NCI-H748 (cell line): Measurements from ENCODE around the gene LARGE1.

ENCODE experiments used
- DNase-seq: peaks from one replicate; lab custom pipeline; 2025; ENCODE audit not compliant: unreplicated experiment; lab: John Stamatoyannopoulos, UW

The LARGE1 gene

DNA sequence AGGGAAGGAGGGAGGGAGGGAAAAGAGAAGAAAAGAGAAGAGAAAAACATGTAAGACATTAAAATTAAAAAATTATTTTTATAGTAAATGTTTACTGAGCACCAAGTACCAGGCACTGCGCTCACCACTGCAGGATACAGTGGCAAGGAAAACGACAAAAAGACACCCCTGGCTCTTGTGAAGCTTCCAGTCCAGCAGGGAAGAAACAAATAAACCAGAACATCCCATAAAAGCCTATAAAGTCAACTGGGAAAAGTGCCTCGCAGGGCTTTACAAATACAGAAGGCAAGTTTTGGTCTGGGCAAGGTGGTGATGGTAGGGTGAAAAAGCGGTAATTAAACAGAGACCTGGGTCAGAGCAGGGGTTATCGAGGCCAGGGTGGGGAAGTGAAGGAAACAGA lies 33.6 kb downstream of the LARGE1 start:
- no peak for DNase-seq

DNA sequence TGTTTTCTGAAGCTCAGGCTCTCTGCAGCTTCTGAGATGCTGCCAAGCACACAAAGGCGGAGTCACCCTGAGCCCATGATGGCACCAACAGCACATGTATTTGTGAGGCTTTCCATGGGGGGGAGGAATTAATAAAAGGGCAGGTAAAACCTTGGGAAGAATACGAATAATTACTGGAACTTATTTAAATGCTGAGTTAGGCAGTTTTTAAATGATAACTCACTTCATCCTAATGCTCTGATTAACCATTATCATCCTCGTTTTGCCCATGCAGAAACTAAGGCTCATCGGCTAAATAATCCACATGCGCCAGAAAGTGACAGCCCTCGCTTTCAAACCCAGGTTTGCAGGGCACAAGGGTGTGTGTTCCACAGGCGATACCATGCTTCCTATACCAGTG lies 35.4 kb downstream of the LARGE1 start:
- DNase-seq, result no peak

DNA sequence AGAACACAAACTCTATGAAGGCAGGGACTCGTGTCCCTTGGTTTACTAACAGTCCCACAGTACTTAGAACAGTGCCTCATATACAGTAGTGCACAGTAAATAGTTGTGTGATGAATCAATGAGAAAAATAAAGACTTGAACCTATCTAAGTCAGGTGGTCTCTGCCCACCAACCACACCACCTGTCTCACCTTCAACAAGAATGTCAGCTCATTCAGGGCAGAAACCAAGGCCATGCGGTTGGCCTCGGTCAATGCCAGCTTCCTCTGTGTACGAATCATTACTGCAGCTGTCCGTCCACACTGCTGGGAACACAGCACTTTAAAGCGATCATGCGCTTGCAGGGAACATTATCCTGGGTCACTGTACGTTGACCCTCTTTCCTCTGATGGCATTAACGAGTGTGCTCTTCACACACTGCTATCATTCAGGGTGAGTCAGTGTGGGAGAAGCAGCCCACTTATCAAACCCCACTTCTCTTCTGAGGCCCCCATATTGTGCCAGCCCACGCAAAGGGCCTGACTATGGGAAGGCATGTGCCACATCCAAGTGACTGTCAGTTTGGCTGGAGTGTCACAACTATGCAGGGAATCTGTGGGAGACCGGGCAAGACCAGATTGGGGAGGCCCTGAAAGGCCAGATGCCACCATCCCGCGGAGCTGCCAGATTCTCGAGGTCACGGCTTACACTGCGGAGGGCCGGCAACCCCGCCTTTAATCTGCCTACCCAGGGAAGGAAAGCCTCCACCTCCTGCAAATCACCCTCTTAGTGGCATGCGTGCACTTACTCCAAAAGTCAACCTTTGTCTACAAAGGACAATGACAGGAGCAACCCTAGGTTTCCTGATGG lies 36.1 kb downstream of the LARGE1 start:
- DNase-seq, result no peak

DNA sequence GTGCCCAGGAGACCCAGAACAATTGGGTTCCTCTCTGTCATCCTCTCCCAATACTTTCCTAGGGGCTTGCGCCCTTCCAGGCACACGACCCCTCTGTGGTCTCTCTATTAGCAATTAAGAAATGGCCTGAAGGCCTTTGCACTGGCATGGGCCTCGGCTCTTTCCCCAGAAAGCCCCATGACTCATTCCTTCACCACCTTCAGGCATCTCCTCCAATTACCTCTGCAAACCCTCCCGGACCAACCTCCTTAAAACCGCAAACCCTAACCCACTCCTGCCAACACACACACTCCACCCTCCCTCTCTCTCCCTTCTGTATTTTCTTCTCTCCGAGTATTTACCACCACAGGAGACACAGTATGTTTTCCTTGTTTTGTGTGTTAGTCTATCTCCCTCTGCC lies 36.7 kb downstream of the LARGE1 start:
- DNase-seq, result no peak

DNA sequence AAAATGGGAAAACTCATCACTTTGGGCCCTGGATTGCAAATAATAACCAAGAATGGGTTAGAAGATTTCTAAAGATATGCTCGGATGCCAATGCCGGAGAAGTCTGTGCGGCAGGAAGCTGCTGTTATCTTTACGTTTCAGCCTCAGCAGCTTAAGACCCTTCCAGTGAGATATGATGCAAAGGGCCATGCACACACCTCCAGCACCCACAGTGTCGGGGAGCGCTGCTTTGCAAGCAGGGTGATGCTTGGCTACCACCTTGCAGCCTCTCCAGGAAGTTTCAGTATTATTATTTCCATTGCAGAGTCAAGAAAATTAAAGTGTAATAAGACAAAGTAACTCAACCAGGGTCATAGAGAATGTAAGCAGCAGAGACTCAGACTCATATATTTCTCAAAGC lies 37.3 kb downstream of the LARGE1 start:
- no peak for DNase-seq

DNA sequence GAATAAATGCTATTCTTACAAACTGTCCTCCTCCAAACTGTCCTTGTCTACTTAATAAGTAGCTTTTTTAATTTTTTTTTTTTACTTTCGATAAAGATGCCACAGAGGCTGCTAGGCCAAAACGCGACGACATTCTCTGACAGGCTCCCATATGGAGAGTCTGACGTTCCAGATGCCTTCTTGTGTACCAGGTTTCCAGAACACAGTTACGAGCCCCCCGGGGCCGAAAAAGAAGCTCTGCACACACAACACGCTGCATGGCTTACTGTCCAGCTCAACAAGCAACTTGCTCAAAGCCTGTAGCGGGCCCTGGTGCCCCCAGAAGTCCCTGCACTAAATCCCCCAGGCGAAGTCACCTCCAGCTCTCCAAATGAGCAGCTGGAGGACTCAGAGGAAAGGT lies 39.3 kb downstream of the LARGE1 start:
- no peak for DNase-seq

DNA sequence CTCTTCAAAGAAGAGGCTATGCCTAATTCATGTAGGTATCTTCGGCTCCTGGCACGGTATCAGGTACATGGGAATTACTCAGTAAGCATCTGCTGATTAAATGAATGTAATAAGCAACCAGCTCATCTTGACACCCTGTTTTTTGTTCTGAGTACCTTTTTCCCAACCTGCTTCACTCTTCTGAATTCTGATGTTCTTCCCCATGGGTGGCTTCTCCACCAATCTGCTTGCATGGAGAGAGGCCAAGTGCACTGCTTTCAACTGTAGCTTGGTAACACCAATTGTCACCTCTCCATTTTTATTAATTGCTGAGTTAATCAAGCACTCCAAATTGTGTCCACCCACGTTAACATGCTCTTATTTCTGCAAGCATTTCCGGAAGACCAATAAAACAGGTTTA lies 40.5 kb downstream of the LARGE1 start:
- no peak for DNase-seq

DNA sequence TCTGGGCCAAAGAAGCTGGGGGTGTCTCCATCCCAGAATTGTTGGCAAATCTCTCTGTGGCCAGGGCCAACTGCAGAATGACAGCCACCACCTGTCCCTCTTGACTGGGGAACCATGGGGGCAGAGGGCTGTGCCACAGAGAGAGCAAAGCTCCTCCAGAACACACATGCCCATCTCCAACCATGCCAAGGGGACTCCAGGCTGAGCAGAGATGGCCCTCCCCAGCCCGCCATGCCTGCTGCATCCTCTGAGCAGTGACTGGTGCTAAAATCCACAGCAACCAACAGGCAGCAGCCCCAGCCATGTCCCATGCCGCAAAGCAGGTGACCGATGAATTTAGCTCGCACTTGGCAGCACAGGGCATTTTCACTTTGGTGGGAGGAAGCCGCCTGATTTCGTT lies 45.0 kb downstream of the LARGE1 start:
- no peak for DNase-seq

DNA sequence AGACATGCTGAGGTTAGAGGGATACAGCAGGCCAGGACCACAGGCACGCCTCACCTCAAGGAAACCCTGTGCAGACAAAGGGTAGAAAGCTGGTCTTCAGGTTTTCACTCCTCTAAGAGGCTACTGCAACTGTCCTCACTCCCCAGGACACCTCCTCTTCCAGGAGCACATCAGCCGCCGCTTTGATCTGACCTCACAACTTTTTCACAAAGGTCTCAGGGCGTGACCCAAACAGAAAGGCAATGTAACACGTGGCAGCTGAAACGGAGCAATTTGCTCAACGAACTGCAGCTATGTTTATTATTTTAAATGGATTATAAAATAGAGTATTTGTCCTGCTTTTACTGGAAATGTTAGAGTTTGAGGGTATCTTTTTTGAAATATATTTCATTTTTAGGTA lies 46.1 kb downstream of the LARGE1 start:
- no peak for DNase-seq

DNA sequence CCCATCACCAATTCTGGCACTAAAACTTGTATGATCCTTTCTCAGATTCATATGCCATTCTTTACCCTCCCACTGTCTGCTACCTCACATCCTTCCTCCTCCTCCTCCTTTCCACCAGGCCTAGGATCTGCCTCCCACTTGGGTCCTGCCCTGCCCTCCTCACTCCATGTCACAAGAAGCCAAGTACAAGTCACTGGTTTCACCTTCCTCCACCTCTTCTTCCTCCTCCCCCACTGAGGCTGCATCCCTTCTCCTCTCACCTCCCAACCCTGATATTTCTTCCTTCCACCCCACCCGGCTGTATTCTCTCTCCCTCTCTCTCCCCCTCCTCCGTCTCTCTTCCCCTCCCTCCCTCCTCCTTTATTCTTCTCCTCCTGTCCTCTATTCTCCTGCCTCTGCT lies 46.6 kb downstream of the LARGE1 start:
- DNase-seq, result no peak

DNA sequence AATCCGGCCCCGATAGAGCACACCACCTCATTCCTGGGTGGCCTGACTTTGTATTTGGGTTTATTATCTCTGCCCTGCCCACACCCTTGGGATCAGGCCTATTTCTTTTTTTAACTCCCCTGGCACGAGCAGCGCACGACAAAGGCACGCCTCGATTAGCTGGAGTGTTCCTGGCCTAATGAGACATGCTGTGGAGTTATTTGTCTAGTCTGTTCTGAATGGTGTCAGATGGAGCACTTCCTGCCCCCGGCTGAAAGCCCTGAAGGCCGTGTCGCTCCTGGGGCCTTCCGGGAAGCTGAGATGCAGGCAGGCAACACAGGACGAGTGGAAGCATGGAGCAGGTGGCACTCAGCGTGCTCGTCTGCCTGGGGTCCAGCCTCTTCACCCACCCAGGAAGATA lies 47.1 kb downstream of the LARGE1 start:
- DNase-seq, result no peak

DNA sequence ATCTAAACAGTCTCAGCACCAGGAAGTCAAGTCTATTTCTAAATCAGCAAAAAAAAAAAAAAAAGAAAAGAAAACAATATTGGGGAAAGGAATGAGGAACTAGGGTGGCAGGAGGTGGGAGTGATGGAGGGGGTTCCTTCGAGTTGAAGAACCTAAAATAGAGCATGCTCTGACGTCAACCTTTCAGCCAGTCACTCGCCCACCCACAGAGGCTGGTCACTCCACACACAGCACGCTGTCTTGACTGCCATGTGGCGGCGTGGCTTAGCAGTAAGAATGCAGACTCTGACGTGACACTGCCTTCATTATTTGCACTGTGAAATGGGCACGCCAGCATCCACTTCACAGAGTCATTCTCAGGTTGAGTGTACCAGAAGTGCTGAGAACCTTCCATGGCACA lies 48.3 kb downstream of the LARGE1 start:
- no peak for DNase-seq

DNA sequence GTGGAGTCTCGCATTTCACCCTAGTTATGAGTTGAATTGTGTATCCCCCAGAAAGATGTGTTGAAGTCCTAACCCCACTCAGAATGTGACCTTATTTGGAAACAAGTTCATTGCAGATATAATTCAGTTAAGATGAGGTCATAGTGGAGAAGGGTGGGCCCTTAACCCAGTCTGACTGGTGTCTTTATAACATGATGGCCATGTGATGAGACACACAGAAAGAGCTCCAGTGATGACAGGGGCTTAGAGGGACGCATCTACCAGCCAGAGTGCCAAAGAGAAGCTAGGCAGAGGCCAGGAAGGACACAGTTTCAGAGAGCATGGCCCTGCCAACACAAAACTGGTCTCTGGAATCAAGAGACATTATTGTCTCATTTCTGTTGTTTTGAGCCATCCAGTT lies 50.3 kb downstream of the LARGE1 start:
- no peak for DNase-seq

DNA sequence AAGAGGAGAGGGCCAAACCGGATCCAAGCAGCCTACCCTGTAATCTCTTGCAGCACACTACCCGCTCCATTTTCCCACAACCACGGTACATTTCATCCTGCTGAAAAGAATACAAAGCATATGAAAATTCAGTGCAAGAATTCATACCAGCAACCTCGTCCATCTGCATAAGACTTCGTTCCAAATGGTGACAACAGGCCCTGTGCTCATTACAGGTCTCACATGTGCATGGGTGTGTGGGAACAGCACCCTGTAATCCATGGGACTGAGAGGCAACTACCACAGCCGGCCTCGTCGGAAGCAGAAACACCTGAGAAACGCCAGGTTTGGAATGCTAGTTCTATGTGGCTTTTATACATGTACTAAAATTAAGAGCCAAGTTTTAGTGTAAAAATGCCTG lies 52.3 kb downstream of the LARGE1 start:
- no peak for DNase-seq

DNA sequence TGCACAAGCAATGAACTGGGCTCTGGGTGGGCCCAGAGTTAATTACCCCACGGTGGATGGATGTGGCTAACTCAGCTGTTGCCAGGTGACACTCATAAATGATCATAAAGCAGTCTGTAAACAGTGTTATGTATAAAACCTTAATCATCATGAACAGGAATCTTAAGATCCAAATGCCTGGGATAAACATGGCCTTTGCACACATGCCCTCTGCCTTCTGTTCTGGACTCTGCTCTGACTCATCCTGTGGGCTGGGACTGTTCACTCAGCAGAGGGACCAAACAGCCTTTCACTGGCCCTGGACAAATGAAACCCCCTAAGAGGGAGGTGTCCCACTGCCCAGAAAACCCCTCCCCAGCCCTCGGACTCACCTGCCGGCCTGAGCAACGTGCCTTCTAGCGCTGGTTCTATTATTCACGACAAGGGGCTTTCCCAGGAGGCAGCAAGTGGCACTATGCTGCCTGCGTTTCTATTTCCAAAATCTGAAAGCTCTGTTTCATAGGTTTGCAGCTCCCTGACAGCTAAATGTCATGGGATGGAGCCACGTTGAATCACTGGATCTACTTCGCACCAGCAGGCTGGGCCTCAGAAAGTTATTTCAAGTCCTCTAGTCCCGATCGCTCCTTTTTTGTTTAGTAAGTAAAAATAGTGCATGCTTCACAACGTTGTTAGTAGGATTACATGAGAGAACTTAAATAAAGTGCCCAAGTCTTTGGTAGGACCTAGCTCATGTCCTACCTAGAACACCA lies 53.0 kb downstream of the LARGE1 start:
- no peak for DNase-seq

DNA sequence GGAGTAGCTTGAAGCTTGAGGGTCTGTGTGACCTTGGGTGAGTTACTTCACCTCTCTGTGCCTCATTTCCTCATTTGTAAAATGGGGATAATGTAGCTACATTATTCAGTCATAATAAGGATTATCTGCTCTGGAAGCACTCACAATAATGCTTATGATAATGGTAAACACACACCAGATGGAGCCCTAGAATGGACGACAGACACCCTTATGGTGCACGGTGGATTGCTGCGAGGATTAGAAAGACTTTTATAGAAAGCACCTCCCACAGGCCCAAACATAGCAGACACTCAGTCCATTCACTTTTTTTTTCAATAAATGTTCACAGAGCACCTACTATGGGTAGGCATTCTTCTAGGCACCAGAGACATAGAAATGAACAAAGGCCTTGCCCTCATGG lies 53.8 kb downstream of the LARGE1 start:
- DNase-seq, result no peak

DNA sequence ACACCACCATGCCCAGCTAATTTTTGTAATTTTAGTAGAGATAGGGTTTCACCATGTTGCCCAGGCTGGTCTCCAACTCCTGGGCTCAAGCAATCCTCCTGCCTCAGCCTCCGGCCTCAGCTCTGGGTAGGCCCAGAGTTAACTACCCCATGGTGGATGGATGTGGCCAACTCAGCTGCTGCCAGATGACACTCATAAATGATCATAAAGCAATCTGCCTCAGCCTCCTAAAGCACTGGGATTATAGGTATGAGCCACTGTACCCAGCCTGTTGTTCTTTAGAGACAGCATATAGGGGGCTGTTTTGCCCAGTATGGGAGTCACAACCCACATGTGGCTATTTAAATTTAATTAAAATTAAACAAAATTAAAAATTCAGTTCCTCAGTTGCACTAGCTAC lies 54.3 kb downstream of the LARGE1 start:
- DNase-seq, result no peak

DNA sequence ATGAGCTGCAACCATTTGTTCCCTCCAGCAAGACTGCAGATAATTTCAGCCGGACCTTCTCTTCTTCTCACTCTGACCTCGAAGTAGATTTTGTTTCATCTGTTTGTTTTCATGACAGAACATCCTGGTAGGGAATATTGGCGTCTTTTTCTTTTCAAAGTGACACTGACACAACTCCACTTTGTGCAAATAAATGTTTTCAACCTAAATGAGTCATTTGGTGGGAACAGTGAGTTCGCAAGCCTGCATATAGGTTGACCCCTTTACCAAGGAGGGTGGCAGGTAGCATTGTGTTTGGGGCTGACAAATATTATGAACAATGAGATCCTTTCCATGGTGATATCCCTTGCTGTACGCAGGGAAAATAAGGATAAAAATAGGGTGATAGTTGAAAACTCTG lies 55.0 kb downstream of the LARGE1 start:
- no peak for DNase-seq

DNA sequence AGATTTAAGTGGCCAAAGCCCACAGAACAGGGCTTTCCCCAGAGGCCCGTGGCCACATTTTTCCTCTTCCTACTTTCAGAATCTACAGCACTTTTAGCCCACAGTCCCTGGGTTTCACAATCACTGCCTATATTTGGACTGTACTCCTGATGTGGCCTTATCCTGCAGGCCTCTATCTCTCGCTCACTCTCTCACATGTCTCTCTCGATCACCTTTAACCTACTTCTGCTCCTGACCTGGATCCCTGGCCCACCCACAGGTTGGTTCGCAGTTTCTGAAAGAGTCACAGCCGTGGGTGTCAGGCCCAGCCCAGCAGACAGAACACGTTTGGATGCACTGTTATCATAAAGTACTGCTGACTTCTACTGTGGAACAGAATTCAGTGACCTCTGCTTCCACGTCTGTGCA lies 55.5 kb downstream of the LARGE1 start:
- DNase-seq, result no peak

DNA sequence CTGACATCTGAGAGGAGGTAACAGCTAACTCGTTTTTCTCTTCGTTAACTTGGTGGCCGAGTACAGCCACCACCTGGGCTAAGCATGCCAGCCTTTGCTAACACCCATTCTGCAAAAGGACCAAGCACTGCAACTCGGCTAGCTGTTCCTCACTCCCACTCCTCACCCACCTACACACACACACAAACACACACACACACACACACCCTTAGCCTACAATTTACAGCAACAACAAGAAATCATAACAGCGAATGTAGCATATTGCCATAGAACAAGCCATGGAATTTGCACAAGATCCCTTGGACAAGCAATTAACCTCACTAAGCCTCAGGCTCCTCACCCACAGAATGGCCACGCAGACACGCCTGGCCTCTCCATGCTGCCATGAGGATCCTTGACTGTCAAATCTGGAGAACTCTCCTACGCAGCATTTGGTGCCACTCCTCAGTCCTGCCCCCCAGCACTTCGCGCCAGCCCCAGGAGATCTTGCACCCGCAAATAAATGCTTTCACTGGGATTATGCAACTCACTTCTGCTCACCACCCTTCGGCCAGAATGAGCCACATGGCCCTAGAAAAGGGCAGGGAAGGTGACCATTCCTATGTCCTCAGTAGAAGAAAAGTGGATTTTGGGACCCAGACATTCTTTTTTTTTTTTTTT lies 58.9 kb downstream of the LARGE1 start:
- no peak for DNase-seq

DNA sequence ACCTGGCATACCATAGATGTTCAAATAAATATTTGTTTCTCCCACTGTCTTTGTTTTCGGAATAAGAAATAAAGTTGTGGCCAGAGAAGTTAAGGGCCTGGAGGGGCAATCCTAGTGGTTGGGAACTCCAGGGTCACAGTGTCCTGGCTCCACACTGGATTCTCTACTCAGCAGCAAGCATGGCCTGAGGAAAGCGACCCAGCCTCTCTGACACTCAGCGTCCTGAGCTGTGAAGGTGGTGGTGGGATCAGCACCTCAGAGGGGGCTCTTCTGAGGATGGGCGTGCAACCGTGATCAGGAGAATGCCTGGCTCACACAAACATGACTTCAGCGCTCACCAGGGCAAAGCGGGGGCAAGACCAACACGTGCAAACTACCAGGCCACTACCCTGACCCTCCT lies 59.9 kb downstream of the LARGE1 start:
- no peak for DNase-seq

DNA sequence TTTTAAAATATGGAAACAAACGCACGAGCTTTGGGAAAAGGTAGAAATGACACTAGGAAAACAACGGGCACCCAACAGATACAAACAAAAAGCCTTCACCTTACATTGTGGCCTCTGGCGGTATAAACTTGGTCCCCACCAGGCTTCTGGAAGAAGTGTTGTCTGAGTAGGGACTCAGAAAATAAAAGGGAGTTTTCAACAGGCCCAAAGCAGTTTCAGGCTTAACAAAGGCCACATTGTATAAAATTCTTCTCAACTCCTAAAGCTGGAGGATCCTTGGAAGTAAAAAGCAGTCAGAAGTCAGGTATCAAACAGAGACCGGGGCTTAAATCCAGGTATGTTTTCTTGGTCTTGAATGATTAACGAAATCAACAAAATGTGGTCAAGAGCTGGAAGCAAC lies 61.0 kb downstream of the LARGE1 start:
- no peak for DNase-seq
